B cell (primary cell): Measurements from ENCODE around the gene CACNA2D1. TPM values are rescaled to one million over a fixed set of nuclear protein-coding genes. Genes with fewer than 3 reads are reported as not detected.

Experiments
- ATAC-seq: fragments of 200-7000 bp; cut with Tn5 transposase; one replicate; pipeline ENCODE4 v1.10.0; 2021; ENCODE audit warnings: low read depth, mild to moderate bottlenecking, moderate number of reproducible peaks, moderate library complexity
- CTCF ChIA-PET: fragments of 350-600 bp; sonication (Branson Sonifier 250); formaldehyde crosslinking; loops from one replicate; lab custom pipeline; 2021; ENCODE audit warnings: antibody characterized with exemption, inconsistent platforms; lab: Charles Lee
- POLR2A ChIA-PET: fragments of 350-600 bp; sonication (Branson Sonifier 250); formaldehyde crosslinking; loops from one replicate; lab custom pipeline; 2021; ENCODE audit warnings: antibody characterized with exemption; lab: Charles Lee
- DNase-seq: peaks from one replicate; pipeline ENCODE4 v3.0.0; 2013
- H2AFZ ChIP-seq: 2 replicates; pipeline ENCODE4 v1.6.1; 2012; ENCODE audit warnings: mild to moderate bottlenecking, low read depth, low read length; ENCODE audit not compliant: insufficient read depth, poor library complexity, severe bottlenecking
- H3K27ac ChIP-seq, 2 donors: 1 replicate in 1 of 2; 2 replicates in 1 of 2; pipeline ENCODE4 v1.5.1; 2012 to 2013; ENCODE audit warnings: low read length in 2 of 2, mild to moderate bottlenecking in 2 of 2, moderate library complexity in 1 of 2
- H3K27me3 ChIP-seq, 4 experiments: fragments of 200-600 bp in 1 of 4; sonication (generic) in 1 of 4; replicated peaks in 1 of 4; 1 replicate in 2 of 4; 2 replicates in 2 of 4; pipeline versions ENCODE4 v1.6.1 to v1.7.0; 2013 to 2016; ENCODE audit warnings: low read length in 3 of 4, mild to moderate bottlenecking in 2 of 4, mixed read lengths in 1 of 4, moderate library complexity in 1 of 4; ENCODE audit not compliant: insufficient read depth in 4 of 4, control insufficient read depth in 3 of 4; ENCODE audit errors: control extremely low read depth in 1 of 4
- H3K36me3 ChIP-seq, 2 experiments: replicated peaks in 1 of 2; 1 replicate in 1 of 2; 2 replicates in 1 of 2; pipeline versions ENCODE4 v1.6.1 to v1.7.1; 2013; ENCODE audit warnings: low read length in 1 of 2; ENCODE audit not compliant: insufficient read depth in 2 of 2, control insufficient read depth in 1 of 2; ENCODE audit errors: control extremely low read depth in 1 of 2, extremely low read depth in 1 of 2
- H3K4me1 ChIP-seq, 2 donors: fragments of 200-600 bp in 1 of 2; sonication (generic) in 1 of 2; 1 replicate in 1 of 2; 2 replicates in 1 of 2; pipeline versions ENCODE4 v1.5.1 to v1.6.1; 2013 to 2017; ENCODE audit warnings: low read length in 2 of 2; ENCODE audit not compliant: control insufficient read depth in 2 of 2, insufficient read depth in 2 of 2
- H3K4me2 ChIP-seq: replicated peaks from 2 replicates; pipeline ENCODE3; 2012; ENCODE audit warnings: mild to moderate bottlenecking, low read depth, low read length; ENCODE audit not compliant: poor library complexity, severe bottlenecking
- H3K4me3 ChIP-seq, 5 experiments: fragments of 200-600 bp in 1 of 5; sonication (generic) in 1 of 5; 1 replicate in 3 of 5; 2 replicates in 2 of 5; pipeline versions ENCODE4 v1.5.1 to v1.7.0; 2011 to 2016; ENCODE audit warnings: low read length in 4 of 5, mild to moderate bottlenecking in 4 of 5, low read depth in 2 of 5, control low read depth in 1 of 5, moderate library complexity in 1 of 5; ENCODE audit not compliant: insufficient read depth in 1 of 5; ENCODE audit errors: control extremely low read depth in 1 of 5, extremely low read depth in 1 of 5
- H3K79me2 ChIP-seq: fragments of 200-600 bp; sonication (generic); one replicate; pipeline ENCODE4 v1.6.0; 2016; ENCODE audit warnings: low read length; ENCODE audit not compliant: control insufficient read depth, insufficient read depth
- H3K9ac ChIP-seq: fragments of 200-600 bp; sonication (generic); 2 replicates; pipeline ENCODE4 v1.6.1; 2017; ENCODE audit warnings: mild to moderate bottlenecking, low read length, moderate library complexity
- H3K9me3 ChIP-seq, 3 donors: one replicate each; pipeline versions ENCODE4 v1.6.1 to v1.7.1; 2013; ENCODE audit warnings: low read length in 2 of 3; ENCODE audit not compliant: control insufficient read depth in 2 of 3, insufficient read depth in 1 of 3; ENCODE audit errors: control extremely low read depth in 1 of 3
- H4K20me1 ChIP-seq: 2 replicates; pipeline ENCODE4 v1.6.0; 2012; ENCODE audit warnings: mild to moderate bottlenecking, low read length; ENCODE audit not compliant: insufficient read depth, control insufficient read depth, poor library complexity, severe bottlenecking
- H3K27ac Mint-ChIP-seq: one replicate; pipeline ENCODE4 v1.8.0; 2021; ENCODE audit warnings: mixed read lengths
- H3K27me3 Mint-ChIP-seq: one replicate; pipeline ENCODE4 v1.8.0; 2021; ENCODE audit warnings: mixed read lengths
- H3K4me1 Mint-ChIP-seq: one replicate; pipeline ENCODE4 v1.8.0; 2021; ENCODE audit warnings: mixed read lengths
- H3K4me3 Mint-ChIP-seq: one replicate; pipeline ENCODE4 v1.8.0; 2021; ENCODE audit warnings: mixed read lengths
- H3K9me3 Mint-ChIP-seq: one replicate; pipeline ENCODE4 v1.8.0; 2022; ENCODE audit warnings: mixed read lengths; ENCODE audit not compliant: insufficient read depth
- EZH2 ChIP-seq: IDR thresholded peaks from 2 replicates; pipeline ENCODE4 v1.6.1; 2012; ENCODE audit warnings: borderline replicate concordance, low read depth, mild to moderate bottlenecking, moderate library complexity, low read length; ENCODE audit not compliant: insufficient read depth, poor library complexity, severe bottlenecking
- WGBS: methylation state at CpG from one replicate; pipeline ENCODE4 v1.1.5; 2013; ENCODE audit warnings: missing lambda C conversion rate; ENCODE audit not compliant: insufficient coverage; 5-methylcytosine and 5-hydroxymethylcytosine counted together
- intact Hi-C: fragments of 100-400 bp; cut with micrococcal nuclease; formaldehyde crosslinking; loops from one replicate; pipeline ENCODE4 v1.10.0; 2022
- polyA plus RNA-seq: library from polyadenylated mRNA; depleted of rRNA; stranded (reverse); fragments of >200 nt; gene quantifications from 2 replicates; pipeline ENCODE4 v1.2.3, GENCODE V29; 2012
- total RNA-seq, 2 donors: library from RNA; stranded (reverse); fragments of 120-200 nt in 1 of 2; gene quantifications; 1 replicate in 1 of 2; 2 replicates in 1 of 2; pipeline versions ENCODE4 v1.2.3 to v1.2.4, GENCODE V29; 2013 to 2022
- TF ChIP-seq, protein P1 (sequence below): fragments of 200-600 bp; IDR thresholded peaks from one replicate; pipeline ENCODE4 v1.8.0; 2022; ENCODE audit warnings: antibody characterized with exemption, mild to moderate bottlenecking

Gene CACNA2D1
- total and polyA plus RNA-seq, 2 donors (not counting 1 experiment from before 2014, with no cell fraction given) = not detected

DNA sequence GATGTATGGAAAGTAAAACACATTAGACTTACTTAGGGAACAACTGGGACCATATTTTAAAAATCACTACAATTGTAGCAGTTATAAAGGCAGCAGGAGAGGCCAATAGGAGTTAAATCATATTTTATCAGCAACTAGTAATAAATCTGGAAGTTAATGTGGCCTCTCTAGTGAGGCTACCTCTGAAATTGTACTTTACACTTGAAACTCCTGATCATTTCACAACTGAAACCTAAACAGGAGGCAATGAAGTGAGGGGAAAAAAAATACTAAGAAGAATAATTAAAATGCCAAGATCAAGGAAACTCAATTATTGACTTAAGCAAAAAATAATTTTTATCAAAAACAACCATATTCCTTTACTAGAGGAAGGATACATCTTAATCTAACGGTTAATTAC, 408.1 kb downstream of the CACNA2D1 start:
- H3K9ac ChIP-seq = no peak overlapping the region
- intact Hi-C loops = no loop called here
- H4K20me1 ChIP-seq = no peaks in the 10 kb centered on the region
- no peaks in the 10 kb centered on the region for H3K9me3 Mint-ChIP-seq
- no peaks in the 10 kb centered on the region for H3K27me3 Mint-ChIP-seq
- H3K79me2 ChIP-seq = no peaks in the 10 kb centered on the region
- ChIA-PET POLR2A (no interaction called here), CTCF (no interaction called here)
- DNase-seq (no peak), ATAC-seq (no peak)
- no peak overlapping the region for H3K4me3 Mint-ChIP-seq
- no peak overlapping the region for H3K4me2 ChIP-seq
- H3K36me3 ChIP-seq = no peaks in the 10 kb centered on the region
- H3K27me3 ChIP-seq = no peaks in the 10 kb centered on the region
- H3K4me1 ChIP-seq = no peaks in the 10 kb centered on the region
- no peaks in the 10 kb centered on the region for H3K4me1 Mint-ChIP-seq
- no peak overlapping the region for H3K4me3 ChIP-seq
- TF ChIP-seq, protein P1, sequence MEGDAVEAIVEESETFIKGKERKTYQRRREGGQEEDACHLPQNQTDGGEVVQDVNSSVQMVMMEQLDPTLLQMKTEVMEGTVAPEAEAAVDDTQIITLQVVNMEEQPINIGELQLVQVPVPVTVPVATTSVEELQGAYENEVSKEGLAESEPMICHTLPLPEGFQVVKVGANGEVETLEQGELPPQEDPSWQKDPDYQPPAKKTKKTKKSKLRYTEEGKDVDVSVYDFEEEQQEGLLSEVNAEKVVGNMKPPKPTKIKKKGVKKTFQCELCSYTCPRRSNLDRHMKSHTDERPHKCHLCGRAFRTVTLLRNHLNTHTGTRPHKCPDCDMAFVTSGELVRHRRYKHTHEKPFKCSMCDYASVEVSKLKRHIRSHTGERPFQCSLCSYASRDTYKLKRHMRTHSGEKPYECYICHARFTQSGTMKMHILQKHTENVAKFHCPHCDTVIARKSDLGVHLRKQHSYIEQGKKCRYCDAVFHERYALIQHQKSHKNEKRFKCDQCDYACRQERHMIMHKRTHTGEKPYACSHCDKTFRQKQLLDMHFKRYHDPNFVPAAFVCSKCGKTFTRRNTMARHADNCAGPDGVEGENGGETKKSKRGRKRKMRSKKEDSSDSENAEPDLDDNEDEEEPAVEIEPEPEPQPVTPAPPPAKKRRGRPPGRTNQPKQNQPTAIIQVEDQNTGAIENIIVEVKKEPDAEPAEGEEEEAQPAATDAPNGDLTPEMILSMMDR = no peak
- TF ChIP-seq EZH2 = no peak
- WGBS = no CpG with 5 or more reads among the region's 1 CpG
- no peak overlapping the region for H3K27ac Mint-ChIP-seq
- no peaks in the 10 kb centered on the region for H3K9me3 ChIP-seq
- H2AFZ ChIP-seq = no peak overlapping the region
- H3K27ac ChIP-seq = no peak overlapping the region

DNA sequence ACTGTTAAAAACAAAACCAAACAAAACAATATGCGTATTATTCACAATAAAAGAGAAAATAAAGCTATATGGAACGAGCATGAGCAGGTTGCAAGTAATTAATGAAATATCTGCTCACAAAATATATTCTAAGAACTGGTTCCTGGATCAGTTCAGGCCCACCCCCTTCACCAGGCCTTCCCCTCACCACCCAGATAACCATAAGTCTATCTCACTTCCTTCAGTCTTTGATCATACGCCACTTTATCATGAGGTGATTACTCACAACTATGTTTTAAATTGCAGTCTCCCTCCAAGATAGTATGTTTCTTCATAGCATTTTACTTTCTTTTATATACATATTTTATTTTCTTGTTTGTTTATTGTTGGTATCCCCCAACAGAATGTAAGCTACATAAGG, 410.7 kb downstream of the CACNA2D1 start:
- H3K36me3 ChIP-seq = no peaks in the 10 kb centered on the region
- ATAC-seq = no peak
- H3K27me3 Mint-ChIP-seq = no peaks in the 10 kb centered on the region
- no peak overlapping the region for H3K4me3 ChIP-seq
- H2AFZ ChIP-seq = no peak overlapping the region
- H3K9ac ChIP-seq = no peak overlapping the region
- no peaks in the 10 kb centered on the region for H3K9me3 Mint-ChIP-seq
- no peaks in the 10 kb centered on the region for H3K4me1 Mint-ChIP-seq
- H4K20me1 ChIP-seq = no peaks in the 10 kb centered on the region
- DNase-seq = no peak
- no peaks in the 10 kb centered on the region for H3K4me1 ChIP-seq
- intact Hi-C loops = no loop called here
- H3K4me2 ChIP-seq = no peak overlapping the region
- H3K4me3 Mint-ChIP-seq = no peak overlapping the region
- H3K27ac Mint-ChIP-seq = no peak overlapping the region
- no peak overlapping the region for H3K27ac ChIP-seq
- ChIA-PET POLR2A (no interaction called here), CTCF (no interaction called here)
- no CpG with 5 or more reads among the region's 3 CpGs for WGBS
- no peaks in the 10 kb centered on the region for H3K27me3 ChIP-seq
- TF ChIP-seq, protein P1 = no peak
- no peak for TF ChIP-seq EZH2
- no peaks in the 10 kb centered on the region for H3K9me3 ChIP-seq
- no peaks in the 10 kb centered on the region for H3K79me2 ChIP-seq
